Measurements from ENCODE around the gene SUCLG2. TPM values are rescaled to one million over a fixed set of nuclear protein-coding genes. Genes with fewer than 3 reads are reported as not detected.

The SUCLG2 gene
- total RNA-seq, 3 donors from 2014 or later (not counting 1 experiment from before 2014, with no cell fraction given), result 43.6 to 55.8 (median 49.9) TPM

- Histone ChIP-seq H3K9me3 (ENCODE audit: control insufficient read depth, insufficient read depth, low read length) (no peaks in the 10 kb centered on the region), H3K27ac (ENCODE audit: low read length) (no peak overlapping the region), H3K36me3 (ENCODE audit: control insufficient read depth, insufficient read depth, low read length) (peaks cover 8% of the 10 kb centered on the region), H3K4me1 (ENCODE audit: control insufficient read depth, insufficient read depth, low read length) (no peaks in the 10 kb centered on the region), H3K27me3 (ENCODE audit: control insufficient read depth, insufficient read depth, low read length) (no peaks in the 10 kb centered on the region), H3K4me3 (ENCODE audit: low read length) (no peak overlapping the region)
- Mint-ChIP-seq H3K9me3 (no peaks in the 10 kb centered on the region), H3K4me1 (peaks cover 12 to 16% of the 10 kb centered on the region in 2 donors), H3K4me3 (no peak overlapping the region), H3K27ac (no peak overlapping the region), H3K27me3 (ENCODE audit: low read depth in 2 of 2) (no peaks in the 10 kb centered on the region), H3K36me3 (peaks cover 9% of the 10 kb centered on the region)
- no peak for TF ChIP-seq CTCF (IDR thresholded peaks at IDR 0.05)
- 89% methylated on average over 1 of the region's 1 CpG for WGBS (ENCODE audit: insufficient coverage)
- DNase-seq, result no peak
- no peak for ATAC-seq
- intact Hi-C loops (cut with micrococcal nuclease), result no loop called here
Observed at GRCh38 chr3:67376416-67376815, 278.0 kb downstream of the SUCLG2 start.

GRCh38 chr3:67375976-67376375 lies 278.4 kb downstream of the SUCLG2 start:
- H3K4me3 ChIP-seq (ENCODE audit: low read length), result no peak overlapping the region
- no peaks in the 10 kb centered on the region for H3K9me3 ChIP-seq (ENCODE audit: control insufficient read depth, insufficient read depth, low read length)
- H3K36me3 Mint-ChIP-seq, result peaks cover 9% of the 10 kb centered on the region
- intact Hi-C loops (cut with micrococcal nuclease), result no loop called here
- H3K4me1 Mint-ChIP-seq, result peaks cover 12 to 16% of the 10 kb centered on the region in 2 donors
- H3K4me1 ChIP-seq (ENCODE audit: control insufficient read depth, insufficient read depth, low read length), result no peaks in the 10 kb centered on the region
- no peaks in the 10 kb centered on the region for H3K27me3 ChIP-seq (ENCODE audit: control insufficient read depth, insufficient read depth, low read length)
- no peak overlapping the region for H3K4me3 Mint-ChIP-seq
- WGBS (ENCODE audit: insufficient coverage), result 88% methylated on average over 5 of the region's 5 CpGs
- H3K27me3 Mint-ChIP-seq (ENCODE audit: low read depth in 2 of 2), result no peaks in the 10 kb centered on the region
- no peak overlapping the region for H3K27ac ChIP-seq (ENCODE audit: low read length)
- H3K27ac Mint-ChIP-seq, result no peak overlapping the region
- no peak for TF ChIP-seq CTCF (IDR thresholded peaks at IDR 0.05)
- H3K9me3 Mint-ChIP-seq, result no peaks in the 10 kb centered on the region
- no peak for DNase-seq
- peaks cover 8% of the 10 kb centered on the region for H3K36me3 ChIP-seq (ENCODE audit: control insufficient read depth, insufficient read depth, low read length)
- ATAC-seq, result no peak

GRCh38 chr3:67362686-67363085 lies 291.7 kb downstream of the SUCLG2 start:
- no peaks in the 10 kb centered on the region for H3K9me3 ChIP-seq (ENCODE audit: control insufficient read depth, insufficient read depth, low read length)
- DNase-seq (no peak), ATAC-seq (no peak)
- H3K27ac ChIP-seq (ENCODE audit: low read length), result no peak overlapping the region
- no peak for TF ChIP-seq CTCF (IDR thresholded peaks at IDR 0.05)
- intact Hi-C loops (cut with micrococcal nuclease), result no loop called here
- H3K27me3 ChIP-seq (ENCODE audit: control insufficient read depth, insufficient read depth, low read length), result no peaks in the 10 kb centered on the region
- H3K4me3 Mint-ChIP-seq, result no peak overlapping the region
- no peaks in the 10 kb centered on the region for H3K27me3 Mint-ChIP-seq (ENCODE audit: low read depth in 2 of 2)
- H3K4me1 Mint-ChIP-seq, result peaks cover 10 to 11% of the 10 kb centered on the region in 2 donors
- 29% methylated on average over 3 of the region's 4 CpGs for WGBS (ENCODE audit: insufficient coverage)
- H3K4me1 ChIP-seq (ENCODE audit: control insufficient read depth, insufficient read depth, low read length), result no peaks in the 10 kb centered on the region
- H3K36me3 Mint-ChIP-seq, result no peaks in the 10 kb centered on the region
- H3K27ac Mint-ChIP-seq, result no peak overlapping the region
- H3K4me3 ChIP-seq (ENCODE audit: low read length), result no peak overlapping the region
- no peaks in the 10 kb centered on the region for H3K9me3 Mint-ChIP-seq
- no peaks in the 10 kb centered on the region for H3K36me3 ChIP-seq (ENCODE audit: control insufficient read depth, insufficient read depth, low read length)

GRCh38 chr3:67361770-67362169 lies 292.6 kb downstream of the SUCLG2 start:
- Histone ChIP-seq H3K27ac (ENCODE audit: low read length) (no peak overlapping the region), H3K27me3 (ENCODE audit: control insufficient read depth, insufficient read depth, low read length) (no peaks in the 10 kb centered on the region), H3K36me3 (ENCODE audit: control insufficient read depth, insufficient read depth, low read length) (no peaks in the 10 kb centered on the region), H3K9me3 (ENCODE audit: control insufficient read depth, insufficient read depth, low read length) (no peaks in the 10 kb centered on the region), H3K4me1 (ENCODE audit: control insufficient read depth, insufficient read depth, low read length) (no peaks in the 10 kb centered on the region), H3K4me3 (ENCODE audit: low read length) (no peak overlapping the region)
- ATAC-seq, result no peak
- no peaks in the 10 kb centered on the region for H3K9me3 Mint-ChIP-seq
- no peak for TF ChIP-seq CTCF (IDR thresholded peaks at IDR 0.05)
- H3K27ac Mint-ChIP-seq, result no peak overlapping the region
- DNase-seq, result no peak
- H3K27me3 Mint-ChIP-seq (ENCODE audit: low read depth in 2 of 2), result no peaks in the 10 kb centered on the region
- H3K36me3 Mint-ChIP-seq, result no peaks in the 10 kb centered on the region
- H3K4me1 Mint-ChIP-seq, result peaks cover 10 to 11% of the 10 kb centered on the region in 2 donors
- intact Hi-C loops (cut with micrococcal nuclease), result no loop called here
- no peak overlapping the region for H3K4me3 Mint-ChIP-seq

All from natural killer cell (primary cell).